ENCODE measurements around the gene FNTB.

The FNTB gene

GRCh38 chr14:64965356-64966000 is 21.2 kb upstream of the FNTB start:
- Histone ChIP-seq H3K4me3 (ENCODE audit: low read length) (no peak overlapping the region), H4K20me1 (ENCODE audit: insufficient read depth, low read length) (no peaks in the 10 kb centered on the region), H2AFZ (ENCODE audit: low read depth, low read length) (no peak overlapping the region; the same call in 1 of the 2 replicates), H3K4me1 (ENCODE audit: low read length) (peaks cover 34% of the 10 kb centered on the region), H3K27me3 (ENCODE audit: low read depth, low read length) (no peaks in the 10 kb centered on the region), H3K36me3 (replicated peaks; ENCODE audit: low read depth, low read length) (no peaks in the 10 kb centered on the region), H3K4me2 (ENCODE audit: low read length) (peak overlapping the region; percentile 35), H3K79me2 (ENCODE audit: low read length) (no peaks in the 10 kb centered on the region), H3K9me3 (ENCODE audit: insufficient read depth, low read length) (no peaks in the 10 kb centered on the region), H3K9ac (ENCODE audit: low read length) (no peak overlapping the region), H3K27ac (ENCODE audit: low read length) (no peak overlapping the region)
- TF ChIP-seq, protein P1, sequence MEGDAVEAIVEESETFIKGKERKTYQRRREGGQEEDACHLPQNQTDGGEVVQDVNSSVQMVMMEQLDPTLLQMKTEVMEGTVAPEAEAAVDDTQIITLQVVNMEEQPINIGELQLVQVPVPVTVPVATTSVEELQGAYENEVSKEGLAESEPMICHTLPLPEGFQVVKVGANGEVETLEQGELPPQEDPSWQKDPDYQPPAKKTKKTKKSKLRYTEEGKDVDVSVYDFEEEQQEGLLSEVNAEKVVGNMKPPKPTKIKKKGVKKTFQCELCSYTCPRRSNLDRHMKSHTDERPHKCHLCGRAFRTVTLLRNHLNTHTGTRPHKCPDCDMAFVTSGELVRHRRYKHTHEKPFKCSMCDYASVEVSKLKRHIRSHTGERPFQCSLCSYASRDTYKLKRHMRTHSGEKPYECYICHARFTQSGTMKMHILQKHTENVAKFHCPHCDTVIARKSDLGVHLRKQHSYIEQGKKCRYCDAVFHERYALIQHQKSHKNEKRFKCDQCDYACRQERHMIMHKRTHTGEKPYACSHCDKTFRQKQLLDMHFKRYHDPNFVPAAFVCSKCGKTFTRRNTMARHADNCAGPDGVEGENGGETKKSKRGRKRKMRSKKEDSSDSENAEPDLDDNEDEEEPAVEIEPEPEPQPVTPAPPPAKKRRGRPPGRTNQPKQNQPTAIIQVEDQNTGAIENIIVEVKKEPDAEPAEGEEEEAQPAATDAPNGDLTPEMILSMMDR (IDR thresholded peaks at IDR 0.05; ENCODE audit: low read depth, low read length), result no peak
- TF ChIP-seq EZH2phosphoT487 (IDR thresholded peaks at IDR 0.05; ENCODE audit: low read depth), result no peak

DNA sequence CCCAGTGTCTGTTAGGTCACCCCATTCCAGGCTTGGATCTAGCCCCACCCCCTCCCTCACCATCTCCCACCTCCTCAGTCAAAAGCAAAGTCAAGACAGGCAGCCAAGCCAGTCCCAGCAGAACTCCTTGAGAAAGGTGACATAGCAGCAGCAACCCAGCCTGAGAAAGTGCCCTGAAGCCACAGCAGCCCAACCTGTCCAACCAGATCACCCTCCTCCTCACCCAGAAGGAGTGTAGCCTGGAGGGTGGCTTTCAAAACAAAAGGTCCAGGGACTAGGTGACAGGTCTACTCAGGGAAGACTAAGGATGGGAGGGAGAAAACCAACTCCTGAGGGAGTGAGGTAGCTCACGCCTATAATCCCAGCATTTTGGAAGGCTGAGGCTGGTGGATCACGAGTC is 19.7 kb upstream of the FNTB start:
- Histone ChIP-seq H3K4me1 (ENCODE audit: low read length) (peaks cover 38% of the 10 kb centered on the region), H3K4me3 (ENCODE audit: low read length) (no peak overlapping the region), H3K9ac (ENCODE audit: low read length) (no peak overlapping the region), H3K27me3 (ENCODE audit: low read depth, low read length) (peaks cover 8% of the 10 kb centered on the region), H3K4me2 (ENCODE audit: low read length) (no peak overlapping the region), H3K79me2 (ENCODE audit: low read length) (no peaks in the 10 kb centered on the region), H2AFZ (ENCODE audit: low read depth, low read length) (no peak overlapping the region), H4K20me1 (ENCODE audit: insufficient read depth, low read length) (no peaks in the 10 kb centered on the region), H3K9me3 (ENCODE audit: insufficient read depth, low read length) (no peaks in the 10 kb centered on the region), H3K27ac (ENCODE audit: low read length) (no peak overlapping the region), H3K36me3 (replicated peaks; ENCODE audit: low read depth, low read length) (no peaks in the 10 kb centered on the region)
- TF ChIP-seq, protein P1 (IDR thresholded peaks at IDR 0.05; ENCODE audit: low read depth, low read length), result no peak
- TF ChIP-seq EZH2phosphoT487 (IDR thresholded peaks at IDR 0.05; ENCODE audit: low read depth), result no peak

GRCh38 chr14:64968167-64968566 is 18.5 kb upstream of the FNTB start:
- Histone ChIP-seq H2AFZ (ENCODE audit: low read depth, low read length) (no peak overlapping the region), H3K4me1 (ENCODE audit: low read length) (peaks cover 31% of the 10 kb centered on the region), H3K9me3 (ENCODE audit: insufficient read depth, low read length) (no peaks in the 10 kb centered on the region), H3K4me3 (ENCODE audit: low read length) (no peak overlapping the region), H3K27ac (ENCODE audit: low read length) (no peak overlapping the region), H3K9ac (ENCODE audit: low read length) (no peak overlapping the region), H3K36me3 (replicated peaks; ENCODE audit: low read depth, low read length) (no peaks in the 10 kb centered on the region), H3K27me3 (ENCODE audit: low read depth, low read length) (peaks cover 13% of the 10 kb centered on the region), H3K79me2 (ENCODE audit: low read length) (no peaks in the 10 kb centered on the region), H4K20me1 (ENCODE audit: insufficient read depth, low read length) (no peaks in the 10 kb centered on the region), H3K4me2 (ENCODE audit: low read length) (no peak overlapping the region)
- no peak for TF ChIP-seq EZH2phosphoT487 (IDR thresholded peaks at IDR 0.05; ENCODE audit: low read depth)
- TF ChIP-seq, protein P1 (IDR thresholded peaks at IDR 0.05; ENCODE audit: low read depth, low read length), result no peak

DNA sequence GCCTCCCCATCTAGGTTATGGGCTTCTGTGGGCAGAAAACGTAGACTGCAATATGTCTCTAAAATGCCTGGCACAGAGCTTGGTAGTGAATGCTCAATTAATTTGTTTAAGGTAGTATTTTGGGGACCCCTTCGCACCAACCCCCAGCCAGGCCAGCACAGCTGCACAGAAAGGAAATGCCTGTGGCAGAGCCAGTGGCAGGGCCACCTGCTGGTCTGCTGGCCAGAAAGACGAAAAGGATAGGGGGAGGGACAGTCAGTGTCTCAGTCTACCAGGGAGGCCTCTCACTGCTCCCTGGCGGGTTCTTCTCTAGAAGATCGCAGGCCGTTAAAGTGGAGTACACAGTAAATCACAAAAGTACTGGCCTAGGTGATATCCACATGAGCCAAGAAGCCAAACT is 18.0 kb upstream of the FNTB start:
- no peak overlapping the region for H3K27ac ChIP-seq (ENCODE audit: low read length)
- no peaks in the 10 kb centered on the region for H3K9me3 ChIP-seq (ENCODE audit: insufficient read depth, low read length)

More for the DNA sequence above, 18.0 kb upstream of the FNTB start:
- Histone ChIP-seq H3K9ac (ENCODE audit: low read length) (no peak overlapping the region), H2AFZ (ENCODE audit: low read depth, low read length) (no peak overlapping the region), H4K20me1 (ENCODE audit: insufficient read depth, low read length) (no peaks in the 10 kb centered on the region), H3K4me2 (ENCODE audit: low read length) (no peak overlapping the region), H3K4me3 (ENCODE audit: low read length) (no peak overlapping the region), H3K79me2 (ENCODE audit: low read length) (no peaks in the 10 kb centered on the region), H3K27me3 (ENCODE audit: low read depth, low read length) (peaks cover 13% of the 10 kb centered on the region), H3K36me3 (replicated peaks; ENCODE audit: low read depth, low read length) (no peaks in the 10 kb centered on the region), H3K4me1 (ENCODE audit: low read length) (peaks cover 26% of the 10 kb centered on the region)
- no peak for TF ChIP-seq EZH2phosphoT487 (IDR thresholded peaks at IDR 0.05; ENCODE audit: low read depth)
- TF ChIP-seq, protein P1 (IDR thresholded peaks at IDR 0.05; ENCODE audit: low read depth, low read length), result no peak
